GM12891 (cell line): ENCODE data around the gene NCAM1.

Experiments used
- PAX5 ChIP-seq: IDR thresholded peaks from 2 replicates; pipeline ENCODE4 v1.6.1; 2011; ENCODE audit warnings: low read length, moderate library complexity, mild to moderate bottlenecking; ENCODE audit not compliant: insufficient read depth, severe bottlenecking
- SPI1 ChIP-seq: IDR thresholded peaks from 2 replicates; pipeline ENCODE4 v1.6.1; 2011; ENCODE audit warnings: low read depth, low read length, control low read depth
- TAF1 ChIP-seq: IDR thresholded peaks from 2 replicates; pipeline ENCODE4 v1.6.1; 2011; ENCODE audit warnings: low read depth, low read length, control low read depth

DNA sequence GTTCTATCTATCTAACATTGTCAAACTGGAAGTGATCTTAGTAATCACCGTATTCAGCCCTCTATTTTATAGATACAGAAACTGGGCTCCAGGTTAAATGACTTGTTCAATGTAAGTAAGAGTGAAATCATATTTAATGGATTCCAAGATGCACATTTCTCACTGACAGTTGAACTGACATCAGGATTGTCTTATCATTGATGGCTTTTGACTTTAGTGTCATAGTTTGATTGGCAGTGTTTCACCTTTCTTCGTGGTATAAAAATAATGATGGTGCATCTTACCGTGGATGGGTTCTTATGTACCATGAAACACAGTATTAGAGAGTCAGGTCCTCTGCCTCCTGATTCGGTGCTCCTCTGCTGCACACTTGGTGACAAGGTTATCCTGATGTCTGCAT is 123.1 kb downstream of the NCAM1 start:
- no peak for TF ChIP-seq TAF1
- TF ChIP-seq PAX5 = no peak
- no peak for TF ChIP-seq SPI1
